HEK293T (cell line): ENCODE data around the gene CFLAR.

ENCODE experiments used
- SP1 ChIP-seq: fragments of 450-650 bp; IDR thresholded peaks from 2 replicates; pipeline ENCODE4 v1.6.1; 2017
- TARDBP ChIP-seq: fragments of 450-650 bp; IDR thresholded peaks from 2 replicates; pipeline ENCODE4 v1.6.1; 2016

DNA sequence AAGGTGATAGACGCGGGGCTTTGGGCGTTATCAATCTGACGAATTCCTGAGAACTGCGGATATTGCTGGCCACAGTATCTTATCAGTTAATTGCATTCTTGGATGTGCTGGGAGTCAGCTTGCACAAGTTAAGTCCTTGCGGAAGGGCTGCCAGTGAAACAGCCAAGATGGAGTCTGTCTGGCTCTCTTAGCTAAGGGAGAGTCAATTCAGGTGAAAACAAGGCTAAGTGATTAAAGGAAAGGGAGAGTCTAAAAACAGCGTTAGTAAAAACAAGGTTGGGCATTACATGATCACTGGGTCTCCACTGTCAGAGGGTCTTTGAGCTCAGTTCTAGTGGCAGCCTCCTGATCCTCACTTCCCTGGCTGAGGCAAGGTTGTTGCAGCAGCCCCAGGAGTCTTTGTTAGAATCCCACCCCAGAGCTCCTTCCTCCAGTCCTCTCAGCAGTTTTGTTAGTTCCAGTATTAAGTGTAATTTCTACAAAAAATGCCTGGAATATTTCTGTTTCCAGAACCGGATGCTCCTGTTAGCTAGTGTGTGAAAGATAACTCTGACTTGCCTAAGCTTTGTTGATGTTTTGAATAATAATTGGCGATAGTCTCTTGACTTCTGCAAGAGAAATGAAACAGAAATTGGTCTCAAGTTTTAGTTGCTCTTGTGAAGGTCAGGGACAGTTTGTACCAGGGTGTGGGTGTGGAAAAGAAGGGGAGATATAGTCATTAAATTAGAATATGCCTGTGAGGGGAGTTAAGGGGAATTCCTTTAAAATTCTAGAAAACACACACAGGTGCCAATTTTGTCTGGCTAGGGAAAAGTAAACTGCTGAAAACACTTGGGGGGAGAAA lies 10.6 kb downstream of the CFLAR start:
- TF ChIP-seq TARDBP (no peak), SP1 (no peak)
